Measurements from ENCODE around the gene FAM204A. TPM values are rescaled to one million over a fixed set of nuclear protein-coding genes. Genes with fewer than 3 reads are reported as not detected.

Gene FAM204A
- total and polyA plus RNA-seq, 2 experiments from 2014 or later: 50.8 to 56.6 TPM

DNA sequence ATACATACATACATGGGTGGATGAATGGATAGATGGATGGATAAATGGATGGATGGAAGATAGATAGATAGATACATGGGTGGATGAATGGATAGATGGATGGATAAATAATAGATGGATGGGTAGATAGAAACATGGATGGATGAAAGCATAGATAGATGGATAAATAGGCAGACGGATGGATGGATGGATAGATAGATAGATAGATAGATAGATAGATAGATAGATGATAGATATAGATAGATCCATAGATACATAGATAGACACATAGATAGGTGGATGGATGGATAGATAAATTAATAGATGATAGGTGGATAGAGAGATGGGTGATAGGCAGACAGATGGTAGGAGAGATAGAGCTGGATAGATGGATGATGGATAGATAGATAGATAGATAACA lies 68.5 kb downstream of the FAM204A start:
- Histone ChIP-seq H2AFZ (no peak overlapping the region), H4K20me1 (ENCODE audit: insufficient read depth, poor library complexity, severe bottlenecking) (no peaks in the 10 kb centered on the region), H3K4me2 (no peak overlapping the region), H3K27me3 (peaks cover 6% of the 10 kb centered on the region), H3K9me2 (replicated peaks; ENCODE audit: insufficient read depth) (no peaks in the 10 kb centered on the region), H3K9me3 (ENCODE audit: low read depth) (no peaks in the 10 kb centered on the region), H3K4me1 (ENCODE audit: insufficient read depth) (peaks cover 10% of the 10 kb centered on the region), H3K36me3 (replicated peaks; ENCODE audit: insufficient read depth, low read depth) (no peaks in the 10 kb centered on the region), H3K79me2 (no peaks in the 10 kb centered on the region), H3K27ac (no peak overlapping the region), H3K4me3 (no peak overlapping the region)
- DNase-seq (ENCODE audit: low spot score): no peak
- WGBS (ENCODE audit: low lambda C conversion rate, missing lambda C conversion rate): 100% methylated on average over 1 of the region's 1 CpG
- TF ChIP-seq, protein P1, sequence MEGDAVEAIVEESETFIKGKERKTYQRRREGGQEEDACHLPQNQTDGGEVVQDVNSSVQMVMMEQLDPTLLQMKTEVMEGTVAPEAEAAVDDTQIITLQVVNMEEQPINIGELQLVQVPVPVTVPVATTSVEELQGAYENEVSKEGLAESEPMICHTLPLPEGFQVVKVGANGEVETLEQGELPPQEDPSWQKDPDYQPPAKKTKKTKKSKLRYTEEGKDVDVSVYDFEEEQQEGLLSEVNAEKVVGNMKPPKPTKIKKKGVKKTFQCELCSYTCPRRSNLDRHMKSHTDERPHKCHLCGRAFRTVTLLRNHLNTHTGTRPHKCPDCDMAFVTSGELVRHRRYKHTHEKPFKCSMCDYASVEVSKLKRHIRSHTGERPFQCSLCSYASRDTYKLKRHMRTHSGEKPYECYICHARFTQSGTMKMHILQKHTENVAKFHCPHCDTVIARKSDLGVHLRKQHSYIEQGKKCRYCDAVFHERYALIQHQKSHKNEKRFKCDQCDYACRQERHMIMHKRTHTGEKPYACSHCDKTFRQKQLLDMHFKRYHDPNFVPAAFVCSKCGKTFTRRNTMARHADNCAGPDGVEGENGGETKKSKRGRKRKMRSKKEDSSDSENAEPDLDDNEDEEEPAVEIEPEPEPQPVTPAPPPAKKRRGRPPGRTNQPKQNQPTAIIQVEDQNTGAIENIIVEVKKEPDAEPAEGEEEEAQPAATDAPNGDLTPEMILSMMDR (IDR thresholded peaks at IDR 0.05; ENCODE audit: poor library complexity): no peak
- TF ChIP-seq EZH2 (IDR thresholded peaks at IDR 0.05; ENCODE audit: borderline replicate concordance): no peak
- no peak for TF ChIP-seq EZH2phosphoT487 (IDR thresholded peaks at IDR 0.05; ENCODE audit: low read depth, severe bottlenecking, unreplicated experiment)

DNA sequence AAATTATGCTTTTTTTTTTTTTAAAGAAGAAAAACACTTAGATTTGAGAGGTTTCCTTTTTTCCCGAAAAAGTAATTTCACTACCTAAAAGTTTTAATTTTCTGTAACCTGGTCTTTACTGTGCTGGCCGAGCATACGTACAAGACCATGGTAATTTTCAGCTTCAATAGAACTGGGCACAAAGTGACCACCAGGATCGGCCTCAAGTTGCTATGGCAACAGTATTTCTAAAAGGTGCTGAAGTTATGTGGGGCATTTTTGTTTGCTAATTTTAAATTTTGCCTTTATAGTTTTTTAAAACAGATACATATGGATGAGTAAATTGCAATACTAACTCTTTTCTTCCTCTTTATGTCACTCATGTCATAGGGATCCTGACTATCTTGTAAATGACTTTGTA lies 69.4 kb downstream of the FAM204A start:
- H2AFZ ChIP-seq: no peak overlapping the region

DNA sequence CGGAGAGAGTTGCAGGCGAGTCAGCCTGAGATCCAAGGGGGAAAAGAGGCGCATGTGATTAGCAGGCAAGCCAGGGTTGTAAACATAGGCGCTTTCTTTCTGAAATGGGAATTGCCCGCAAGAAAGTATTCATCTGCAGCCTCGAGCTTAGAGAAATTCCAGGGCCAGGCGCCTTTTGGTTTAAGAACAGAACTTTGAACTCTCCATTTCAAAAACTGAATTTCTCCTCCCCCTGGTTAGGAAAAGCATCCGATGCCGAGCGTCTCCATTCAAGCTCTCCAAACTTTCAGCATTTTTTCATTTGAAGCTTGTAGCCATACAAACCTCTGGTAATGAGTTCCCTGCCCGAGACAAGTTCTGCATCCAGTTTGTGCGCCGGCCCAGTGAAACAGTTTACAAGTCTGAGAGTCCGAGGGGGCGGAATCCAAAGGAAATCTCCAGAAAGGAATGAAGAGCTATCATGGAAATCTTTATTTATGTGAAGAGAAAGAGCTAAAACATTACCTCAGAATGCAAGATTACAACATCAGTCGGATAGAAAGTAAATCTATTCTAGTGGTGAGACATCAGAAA lies 69.9 kb downstream of the FAM204A start:
- H3K9me3 ChIP-seq (ENCODE audit: low read depth): no peaks in the 10 kb centered on the region
- peaks cover 17% of the 10 kb centered on the region for H3K27me3 ChIP-seq
- no peaks in the 10 kb centered on the region for H3K9me2 ChIP-seq (replicated peaks; ENCODE audit: insufficient read depth)
- no peak for TF ChIP-seq EZH2phosphoT487 (IDR thresholded peaks at IDR 0.05; ENCODE audit: low read depth, severe bottlenecking, unreplicated experiment)
- TF ChIP-seq EZH2 (IDR thresholded peaks at IDR 0.05; ENCODE audit: borderline replicate concordance): no peak
- TF ChIP-seq, protein P1 (IDR thresholded peaks at IDR 0.05; ENCODE audit: poor library complexity): no peak
- no peaks in the 10 kb centered on the region for H3K79me2 ChIP-seq
- WGBS (ENCODE audit: low lambda C conversion rate, missing lambda C conversion rate): 8% methylated on average over 16 of the region's 16 CpGs
- peaks cover 10% of the 10 kb centered on the region for H3K4me1 ChIP-seq (ENCODE audit: insufficient read depth)
- DNase-seq (ENCODE audit: low spot score): peak; percentile 31
- H3K27ac ChIP-seq: peak overlapping the region; percentile 32
- no peaks in the 10 kb centered on the region for H3K36me3 ChIP-seq (replicated peaks; ENCODE audit: insufficient read depth, low read depth)
- H4K20me1 ChIP-seq (ENCODE audit: insufficient read depth, poor library complexity, severe bottlenecking): no peaks in the 10 kb centered on the region
- peak overlapping the region; percentile 32 for H2AFZ ChIP-seq
- peak overlapping the region; percentile 8 for H3K4me3 ChIP-seq
- H3K4me2 ChIP-seq: peak overlapping the region; percentile 71

More for the DNA sequence above, 69.4 kb downstream of the FAM204A start:
- Histone ChIP-seq H3K79me2 (no peaks in the 10 kb centered on the region), H3K4me2 (peak overlapping the region; percentile 71), H4K20me1 (ENCODE audit: insufficient read depth, poor library complexity, severe bottlenecking) (no peaks in the 10 kb centered on the region), H3K9me3 (ENCODE audit: low read depth) (no peaks in the 10 kb centered on the region), H3K4me3 (no peak overlapping the region), H3K36me3 (replicated peaks; ENCODE audit: insufficient read depth, low read depth) (no peaks in the 10 kb centered on the region), H3K9me2 (replicated peaks; ENCODE audit: insufficient read depth) (no peaks in the 10 kb centered on the region), H3K27me3 (peaks cover 12% of the 10 kb centered on the region), H3K27ac (peak overlapping the region; percentile 0), H3K4me1 (ENCODE audit: insufficient read depth) (peaks cover 10% of the 10 kb centered on the region)
- TF ChIP-seq, protein P1 (IDR thresholded peaks at IDR 0.05; ENCODE audit: poor library complexity): no peak
- no peak for TF ChIP-seq EZH2phosphoT487 (IDR thresholded peaks at IDR 0.05; ENCODE audit: low read depth, severe bottlenecking, unreplicated experiment)
- no peak for TF ChIP-seq EZH2 (IDR thresholded peaks at IDR 0.05; ENCODE audit: borderline replicate concordance)
- no peak for DNase-seq (ENCODE audit: low spot score)
- 80% methylated on average over 4 of the region's 4 CpGs for WGBS (ENCODE audit: low lambda C conversion rate, missing lambda C conversion rate)

All from hepatocyte (in vitro differentiated cells).